Left ventricle myocardium inferior (tissue), 1 donor: ENCODE data around the gene KCNG3. TPM values are rescaled to one million over a fixed set of nuclear protein-coding genes. Genes with fewer than 3 reads are reported as not detected.

Source experiments
- DNase-seq: peaks from one replicate; pipeline ENCODE4 v3.0.0-alpha.2; 2020
- H3K27ac ChIP-seq: fragments of 200-600 bp; replicated peaks from 2 replicates; pipeline ENCODE4 v1.8.0; 2021
- H3K27me3 ChIP-seq: fragments of 200-600 bp; 2 replicates; pipeline ENCODE4 v1.8.0; 2021; ENCODE audit warnings: low read depth
- H3K36me3 ChIP-seq: fragments of 200-600 bp; 2 replicates; pipeline ENCODE4 v1.8.0; 2021
- H3K4me1 ChIP-seq: fragments of 200-600 bp; 2 replicates; pipeline ENCODE4 v1.8.0; 2021
- H3K4me3 ChIP-seq: fragments of 200-600 bp; 2 replicates; pipeline ENCODE4 v1.8.0; 2021; ENCODE audit warnings: mild to moderate bottlenecking, moderate library complexity
- H3K9me3 ChIP-seq: fragments of 200-600 bp; replicated peaks from 2 replicates; pipeline ENCODE4 v1.8.0; 2021
- CTCF ChIP-seq: fragments of 200-600 bp; IDR thresholded peaks from 2 replicates; pipeline ENCODE4 v1.8.0; 2021; ENCODE audit warnings: antibody characterized with exemption, mild to moderate bottlenecking, borderline replicate concordance
- intact Hi-C: fragments of 100-400 bp; cut with micrococcal nuclease; formaldehyde crosslinking; loops from one replicate; pipeline ENCODE4 v1.11.0; 2022
- total RNA-seq: library from RNA; stranded (reverse); fragmentation: NEBNext Ultra II Directional; extraction: Animal tissue kit (Norgen Biotek cat#: 25700); gene quantifications from one replicate; pipeline ENCODE4 v1.2.1, GENCODE V29; 2021
- donor health status: DM: no; HTN: yes; CAD: no; lungs with severe emphysema.

The KCNG3 gene
- total RNA-seq, 1 donor from 2014 or later = not detected

DNA sequence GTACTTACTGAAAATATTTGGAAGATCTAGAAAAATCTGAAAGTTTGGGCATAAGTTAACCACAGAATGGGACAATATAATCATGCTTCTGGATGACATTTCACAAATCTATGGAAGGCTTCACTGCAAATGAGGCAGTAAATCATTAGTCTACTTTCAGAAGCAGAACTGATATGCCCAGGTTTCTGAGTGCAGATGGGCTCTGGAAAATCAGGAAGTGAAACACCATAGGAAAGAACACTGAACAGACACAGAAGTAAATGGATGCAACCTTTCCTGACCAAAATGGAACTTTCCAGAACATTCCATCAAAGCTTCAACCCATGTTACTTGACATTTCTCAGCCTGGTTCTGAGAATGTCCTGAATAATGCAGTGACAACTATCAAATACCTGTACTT lies 55.1 kb downstream of the KCNG3 start:
- Histone ChIP-seq H3K27me3 (peaks cover 18% of the 10 kb centered on the region), H3K4me3 (no peak overlapping the region), H3K4me1 (no peaks in the 10 kb centered on the region), H3K9me3 (no peaks in the 10 kb centered on the region), H3K27ac (no peak overlapping the region), H3K36me3 (no peaks in the 10 kb centered on the region)
- TF ChIP-seq CTCF = no peak
- intact Hi-C loops = no loop called here
- no peak for DNase-seq

DNA sequence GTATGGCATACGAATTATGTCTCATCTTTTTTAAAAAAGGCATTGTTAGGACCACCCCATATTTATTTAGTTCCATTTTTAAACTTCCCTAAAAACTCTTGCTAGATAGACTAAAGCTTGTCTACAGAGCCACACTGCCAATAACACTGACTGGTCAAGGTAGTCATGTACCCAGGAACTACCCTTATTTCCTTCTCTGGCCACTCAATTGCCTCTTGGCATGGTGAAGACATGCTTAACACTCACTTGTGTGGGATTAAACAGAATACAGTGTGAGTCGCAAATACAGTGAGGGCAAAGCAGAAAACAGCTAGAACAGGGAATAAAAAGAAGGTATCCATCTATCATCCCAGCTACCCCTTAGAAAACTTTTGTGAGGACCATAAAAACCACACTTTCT lies 57.4 kb downstream of the KCNG3 start:
- no peaks in the 10 kb centered on the region for H3K4me1 ChIP-seq
- peaks cover 25% of the 10 kb centered on the region for H3K27me3 ChIP-seq
- no peaks in the 10 kb centered on the region for H3K36me3 ChIP-seq
- no peak overlapping the region for H3K27ac ChIP-seq
- intact Hi-C loops = no loop called here
- no peaks in the 10 kb centered on the region for H3K9me3 ChIP-seq
- no peak for TF ChIP-seq CTCF
- no peak overlapping the region for H3K4me3 ChIP-seq
- no peak for DNase-seq

DNA sequence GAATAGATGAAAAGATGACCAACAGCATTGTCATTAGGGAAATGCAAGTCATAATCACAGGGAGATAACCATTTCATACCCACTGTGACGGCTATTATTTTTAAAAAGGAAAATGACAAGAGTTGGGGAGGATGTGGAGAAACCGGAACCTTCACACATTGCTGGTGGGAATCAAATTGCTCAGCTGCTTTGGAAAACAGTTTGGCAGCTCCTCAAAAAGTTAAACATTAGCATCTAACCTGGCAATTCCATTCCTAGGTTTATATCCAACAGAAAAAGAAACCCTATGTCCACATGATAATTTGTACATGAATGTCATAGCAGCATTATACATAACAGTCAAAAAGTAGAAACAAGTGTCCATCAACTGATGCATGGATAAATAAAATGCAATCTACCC lies 58.2 kb downstream of the KCNG3 start:
- no peak for TF ChIP-seq CTCF
- Histone ChIP-seq H3K9me3 (no peaks in the 10 kb centered on the region), H3K4me1 (no peaks in the 10 kb centered on the region), H3K27me3 (peaks cover 20% of the 10 kb centered on the region), H3K4me3 (no peak overlapping the region), H3K27ac (no peak overlapping the region), H3K36me3 (no peaks in the 10 kb centered on the region)
- intact Hi-C loops = no loop called here
- DNase-seq = no peak

- H3K27ac ChIP-seq = no peak overlapping the region
- H3K27me3 ChIP-seq = peaks cover 16% of the 10 kb centered on the region
- H3K4me3 ChIP-seq = no peak overlapping the region
- intact Hi-C loops = no loop called here
- H3K4me1 ChIP-seq = no peaks in the 10 kb centered on the region
- H3K9me3 ChIP-seq = no peaks in the 10 kb centered on the region
- DNase-seq = no peak
- no peak for TF ChIP-seq CTCF
- no peaks in the 10 kb centered on the region for H3K36me3 ChIP-seq
Observed at GRCh38 chr2:42430188-42430587, 63.6 kb downstream of the KCNG3 start.

- H3K27me3 ChIP-seq = peaks cover 22% of the 10 kb centered on the region
- no peaks in the 10 kb centered on the region for H3K36me3 ChIP-seq
- H3K4me1 ChIP-seq = no peaks in the 10 kb centered on the region
- H3K27ac ChIP-seq = no peak overlapping the region
- DNase-seq = no peak
- H3K4me3 ChIP-seq = no peak overlapping the region
- TF ChIP-seq CTCF = no peak
- intact Hi-C loops = no loop called here
- no peaks in the 10 kb centered on the region for H3K9me3 ChIP-seq
Observed at GRCh38 chr2:42429352-42429751, 64.4 kb downstream of the KCNG3 start.

DNA sequence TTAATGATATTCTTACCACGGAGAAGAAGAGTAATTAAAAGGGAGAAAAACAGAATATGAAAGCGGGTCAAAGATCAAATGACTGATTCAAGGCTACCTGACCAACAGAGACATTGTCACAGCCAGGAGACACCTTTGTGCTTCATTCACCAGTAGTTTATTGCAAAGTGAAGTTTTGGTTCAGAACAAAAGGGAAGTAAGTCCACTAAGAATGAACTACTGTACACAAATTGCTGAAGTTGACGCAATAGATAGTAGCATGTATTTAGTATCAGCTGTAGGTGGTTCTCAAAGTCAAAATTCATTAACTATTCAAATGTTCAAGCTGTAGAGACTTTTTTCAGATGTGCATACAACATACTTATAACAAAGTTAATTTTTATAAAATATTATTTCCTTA lies 68.1 kb downstream of the KCNG3 start:
- no peak for DNase-seq
- Histone ChIP-seq H3K27me3 (peaks cover 16% of the 10 kb centered on the region), H3K4me3 (no peak overlapping the region), H3K36me3 (no peaks in the 10 kb centered on the region), H3K9me3 (no peaks in the 10 kb centered on the region), H3K27ac (no peak overlapping the region), H3K4me1 (no peaks in the 10 kb centered on the region)
- intact Hi-C loops = no loop called here
- no peak for TF ChIP-seq CTCF
